ENCODE measurements around the gene ZBTB25.
A peak's percentile ranks its signal among the peaks of the same experiment; 100 is the strongest.

The ZBTB25 gene

GRCh38 chr14:64450255-64450654 lies 53.4 kb downstream of the ZBTB25 start:
- Histone ChIP-seq H3K27ac (no peak overlapping the region), H3K4me3 (no peak overlapping the region)
- DNase-seq (ENCODE audit: low spot score): no peak
- TF ChIP-seq CTCF (IDR thresholded peaks at IDR 0.05): no peak

- DNase-seq (ENCODE audit: low spot score): no peak
- peak overlapping the region; percentile 27 to 53 for H3K27ac ChIP-seq
- TF ChIP-seq CTCF (IDR thresholded peaks at IDR 0.05): no peak
- H3K4me3 ChIP-seq: no peak overlapping the region
Measured at GRCh38 chr14:64447876-64448670, 55.6 kb downstream of the ZBTB25 start.

- no peak for TF ChIP-seq CTCF (IDR thresholded peaks at IDR 0.05)
- peak overlapping the region; percentile 78 to 80 for H3K27ac ChIP-seq
- no peak for DNase-seq (ENCODE audit: low spot score)
- no peak overlapping the region for H3K4me3 ChIP-seq
Measured at GRCh38 chr14:64444984-64445845, 58.4 kb downstream of the ZBTB25 start.

GRCh38 chr14:64444140-64444539 lies 59.5 kb downstream of the ZBTB25 start:
- Histone ChIP-seq H3K4me3 (no peak overlapping the region), H3K27ac (peak overlapping the region in 1 of 2 donors; percentile 78)
- TF ChIP-seq CTCF (IDR thresholded peaks at IDR 0.05): no peak
- DNase-seq (ENCODE audit: low spot score): no peak

GRCh38 chr14:64442300-64442988 lies 61.2 kb downstream of the ZBTB25 start:
- DNase-seq (ENCODE audit: low spot score): no peak

GRCh38 chr14:64440494-64440893 lies 63.1 kb downstream of the ZBTB25 start:
- DNase-seq (ENCODE audit: low spot score): no peak
- Histone ChIP-seq H3K27ac (no peak overlapping the region), H3K4me3 (no peak overlapping the region)
- TF ChIP-seq CTCF (IDR thresholded peaks at IDR 0.05): no peak

More at GRCh38 chr14:64442300-64442988, 61.2 kb downstream of the ZBTB25 start:
- TF ChIP-seq CTCF (IDR thresholded peaks at IDR 0.05): no peak
- Histone ChIP-seq H3K27ac (peak overlapping the region; percentile 63 to 67), H3K4me3 (no peak overlapping the region)

Data from coronary artery (tissue), 2 donors.